Frontal cortex (tissue), 4 donors: ENCODE results near the gene FAM135A. TPM values are rescaled to one million over a fixed set of nuclear protein-coding genes. Genes with fewer than 3 reads are reported as not detected.
"Not testable (repeated sequence)": the region's sequence is repeated elsewhere in the genome, so short reads cannot be mapped to it uniquely, and the experiment has no call there.

ENCODE experiments used
- DNase-seq, 2 donors: peaks; one replicate each; pipeline ENCODE4 v3.0.0; 2012; ENCODE audit warnings: low spot score in 2 of 2
- FAIRE-seq: peaks from 2 replicates; lab custom pipeline; 2012; peaks lifted over from hg19 to GRCh38; lab: Jason Lieb, UNC
- total RNA-seq: library from RNA; depleted of rRNA; stranded (reverse); fragments of >200 nt; gene quantifications from one replicate; pipeline ENCODE4 v1.2.3, GENCODE V29; 2014
- donor health status: control.
- donor health status: control.
- donor health status: control.

Gene FAM135A
- total RNA-seq, 1 donor from 2014 or later, result 151 TPM

DNA sequence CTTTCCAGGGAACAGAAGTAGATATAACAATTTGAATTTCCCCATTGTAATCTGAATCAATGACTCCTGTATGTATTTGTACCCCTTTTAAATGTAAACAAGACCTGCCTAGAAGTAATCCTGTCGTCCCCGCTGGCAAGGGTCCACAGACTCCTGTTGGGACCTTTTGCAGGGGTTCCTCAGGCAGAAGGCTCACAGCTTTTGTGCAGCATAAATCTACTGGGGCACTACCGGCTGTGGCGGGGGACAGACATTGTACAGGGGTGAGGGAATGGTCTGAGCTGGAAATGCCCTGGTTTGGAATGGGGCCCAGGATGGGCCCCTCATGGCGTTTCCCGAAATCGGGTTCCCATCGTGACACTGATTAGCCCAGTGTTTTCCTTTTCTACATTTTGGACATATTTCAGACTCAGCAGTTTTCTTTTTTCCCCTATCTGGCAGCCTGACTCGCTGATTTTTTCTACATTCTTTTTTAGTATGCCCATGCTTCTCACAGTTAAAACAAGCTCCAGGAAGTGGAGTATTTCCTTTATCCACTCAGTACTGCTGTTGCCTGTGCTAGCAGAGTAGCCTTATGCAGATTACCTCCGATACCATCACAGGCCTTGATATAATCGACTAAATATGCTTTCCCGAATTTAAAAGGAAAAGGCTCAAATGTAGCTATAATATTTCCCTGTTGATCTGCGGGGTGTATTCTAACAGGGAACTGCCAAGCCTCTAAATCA lies 34.2 kb downstream of the FAM135A start:
- FAIRE-seq, DNase-seq: not testable (repeated sequence)

DNA sequence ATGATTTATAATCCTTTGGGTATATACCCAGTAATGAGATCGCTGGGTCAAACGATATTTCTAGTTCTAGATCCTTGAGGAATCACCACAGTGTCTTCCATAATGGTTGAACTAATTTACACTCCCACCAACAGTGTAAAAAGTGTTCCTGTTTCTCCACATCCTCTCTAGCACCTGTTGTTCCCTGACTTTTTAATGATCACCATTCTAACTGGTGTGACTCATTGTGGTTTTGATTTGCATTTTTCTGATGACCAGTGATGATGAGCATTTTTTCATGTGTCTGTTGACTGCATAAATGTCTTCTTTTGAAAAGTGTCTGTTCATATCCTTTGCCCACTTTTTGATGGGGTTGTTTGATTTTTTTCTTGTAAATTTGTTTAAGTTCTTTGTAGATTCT lies 40.6 kb downstream of the FAM135A start:
- FAIRE-seq, DNase-seq: not testable (repeated sequence)

GRCh38 chr6:70456735-70457134 lies 43.4 kb downstream of the FAM135A start:
- DNase-seq, result no peak
- no peak for FAIRE-seq

- DNase-seq, result no peak
- FAIRE-seq, result no peak
These were observed 45.9 kb downstream of the FAM135A start for GRCh38 chr6:70459235-70459634.

DNA sequence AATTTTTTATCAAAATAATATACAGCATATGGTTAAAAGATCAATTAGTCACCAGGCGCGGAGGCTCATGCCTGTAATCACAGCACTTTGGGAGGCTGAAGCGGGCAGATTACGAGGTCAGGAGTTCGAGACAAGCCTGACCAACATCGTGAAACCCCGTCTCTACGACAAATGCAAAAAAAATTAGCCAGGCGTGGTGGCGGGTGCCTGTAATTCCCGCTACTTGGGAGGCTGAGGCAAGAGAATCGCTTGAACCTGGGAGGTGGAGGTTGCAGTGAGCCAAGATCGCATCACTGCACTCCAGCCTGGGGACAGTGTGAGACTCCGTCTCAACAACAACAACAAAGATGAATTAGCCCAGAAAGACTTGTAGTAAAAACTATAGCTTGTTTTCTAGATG lies 46.4 kb downstream of the FAM135A start:
- DNase-seq, FAIRE-seq: not testable (repeated sequence)

DNA sequence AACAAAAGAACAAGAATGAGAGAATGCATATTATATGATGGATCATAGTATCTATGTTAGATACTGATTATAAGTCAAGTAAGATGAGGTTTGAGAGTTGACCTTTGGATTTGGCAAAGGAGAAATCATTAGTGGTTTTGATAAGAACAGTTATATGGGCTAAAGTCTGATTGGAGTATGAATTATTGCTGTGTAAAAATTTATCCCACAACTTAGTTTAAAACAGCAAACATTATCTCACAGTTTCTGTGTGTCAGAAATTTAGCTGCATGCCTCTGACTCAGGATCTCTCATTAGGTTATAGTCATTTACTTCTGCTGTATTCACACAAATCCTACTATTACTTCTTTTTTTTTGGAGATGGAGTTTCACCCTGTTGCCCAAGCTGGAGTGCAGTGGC lies 56.7 kb downstream of the FAM135A start:
- FAIRE-seq (no peak), DNase-seq (no peak)

- FAIRE-seq, DNase-seq: not testable (repeated sequence)
These were observed 57.2 kb downstream of the FAM135A start for GRCh38 chr6:70470510-70470909.

DNA sequence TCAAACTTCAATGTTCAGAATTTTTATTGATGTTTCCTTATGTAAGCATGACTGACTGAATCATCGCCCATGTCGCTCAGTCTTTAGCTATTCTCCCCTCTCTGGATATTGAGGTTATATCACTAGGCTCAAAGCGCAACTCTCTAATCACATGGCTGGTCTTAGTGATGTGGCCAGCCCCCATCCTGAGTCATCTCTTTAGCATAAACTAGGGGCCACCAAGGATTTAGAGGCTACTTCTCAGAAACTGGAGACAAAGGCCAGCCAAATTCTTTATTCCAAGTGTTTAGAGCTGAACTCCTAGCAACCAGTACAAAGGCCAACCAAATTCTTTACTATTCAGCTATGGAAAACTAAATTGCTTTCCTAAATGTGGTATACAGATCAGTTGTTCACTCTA lies 61.4 kb downstream of the FAM135A start:
- DNase-seq, result no peak
- FAIRE-seq, result no peak

- DNase-seq (no peak), FAIRE-seq (no peak)
These were observed 65.9 kb downstream of the FAM135A start for GRCh38 chr6:70479236-70479635.

- FAIRE-seq, result not testable (repeated sequence)
These were observed 73.3 kb downstream of the FAM135A start for GRCh38 chr6:70486638-70487037.

DNA sequence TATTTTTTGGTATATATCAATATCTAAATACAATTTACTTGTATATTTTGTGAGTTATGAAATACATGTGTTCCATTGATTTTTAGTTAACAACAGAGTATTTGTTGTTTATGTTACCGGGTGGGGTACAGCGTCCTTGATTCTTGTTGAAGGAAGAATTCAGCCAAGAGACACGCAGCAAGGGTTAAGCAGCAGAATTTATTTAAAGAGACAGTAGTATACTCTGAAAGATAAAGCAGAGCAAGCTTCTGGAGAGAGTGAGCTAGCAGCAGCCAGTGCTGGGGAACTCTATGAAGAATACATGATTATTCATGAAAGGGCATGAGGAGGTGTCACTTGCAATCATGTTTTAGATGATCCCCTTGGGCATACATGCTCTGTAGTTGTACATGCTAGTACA lies 76.1 kb downstream of the FAM135A start:
- no peak for FAIRE-seq
- no peak for DNase-seq

More at GRCh38 chr6:70486638-70487037, 73.3 kb downstream of the FAM135A start:
- DNase-seq, result not testable (repeated sequence)

- DNase-seq, result no peak
- FAIRE-seq, result no peak
These were observed 81.5 kb downstream of the FAM135A start for GRCh38 chr6:70494833-70495232.

GRCh38 chr6:70495790-70496189 lies 82.5 kb downstream of the FAM135A start:
- not testable (repeated sequence) for DNase-seq, FAIRE-seq

- no peak for FAIRE-seq
- no peak for DNase-seq
These were observed 89.2 kb downstream of the FAM135A start for GRCh38 chr6:70502484-70502883.

DNA sequence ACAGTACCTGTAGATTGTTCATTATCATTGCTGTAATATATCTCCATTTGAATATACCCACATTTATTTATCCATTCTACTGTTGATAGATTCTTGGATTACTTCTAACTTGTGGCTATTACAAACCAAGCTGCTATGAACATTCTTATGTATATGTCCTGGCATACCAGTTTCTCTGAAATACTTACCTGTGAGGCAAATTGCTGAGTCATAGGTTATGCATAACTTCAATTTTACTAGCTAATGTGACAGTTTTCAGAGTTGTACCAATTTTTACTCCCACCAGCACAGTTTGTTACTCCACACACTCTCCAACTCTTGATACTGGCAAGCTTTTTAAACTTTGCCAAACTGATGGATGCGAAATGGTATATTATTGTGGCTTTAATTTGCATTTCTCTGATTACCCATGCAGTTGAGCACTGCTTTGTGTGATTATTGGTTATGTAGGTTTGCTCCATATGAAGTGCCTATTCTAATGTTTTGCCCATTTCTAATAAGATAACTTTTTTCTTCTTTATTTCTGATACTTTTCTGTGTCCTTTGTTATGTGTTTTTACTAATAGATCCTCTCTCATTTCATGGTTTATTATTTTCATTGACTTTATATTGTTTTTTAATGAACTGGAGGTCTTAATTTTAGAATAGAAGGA lies 90.6 kb downstream of the FAM135A start:
- DNase-seq (no peak), FAIRE-seq (no peak)

- FAIRE-seq (no peak), DNase-seq (no peak)
These were observed 93.0 kb downstream of the FAM135A start for GRCh38 chr6:70506321-70506720.

DNA sequence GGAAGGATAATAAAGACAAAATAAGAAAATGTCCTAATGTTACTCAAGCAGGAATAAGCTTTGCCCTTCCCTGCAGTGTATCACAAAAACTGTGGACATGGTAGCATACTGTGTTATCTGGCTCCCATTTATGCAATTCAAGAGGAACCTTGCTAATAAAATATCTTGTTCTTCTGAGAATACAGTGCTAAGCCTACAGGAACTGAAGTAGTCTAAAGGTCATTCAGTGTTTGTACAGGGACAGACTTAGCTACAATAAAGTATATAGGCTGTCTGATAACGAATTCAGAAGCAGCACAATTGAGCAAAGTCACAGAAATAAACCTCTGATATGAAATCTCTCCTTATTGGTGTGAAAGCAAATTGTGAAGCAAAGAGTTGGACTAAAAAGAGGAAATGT lies 93.9 kb downstream of the FAM135A start:
- no peak for FAIRE-seq
- DNase-seq, result no peak

- DNase-seq, result no peak
- FAIRE-seq, result no peak
These were observed 95.6 kb downstream of the FAM135A start for GRCh38 chr6:70508953-70509352.

GRCh38 chr6:70510600-70510999 lies 97.3 kb downstream of the FAM135A start:
- FAIRE-seq, result no peak
- no peak for DNase-seq

GRCh38 chr6:70518723-70519122 lies 105.4 kb downstream of the FAM135A start:
- DNase-seq (no peak), FAIRE-seq (no peak)

DNA sequence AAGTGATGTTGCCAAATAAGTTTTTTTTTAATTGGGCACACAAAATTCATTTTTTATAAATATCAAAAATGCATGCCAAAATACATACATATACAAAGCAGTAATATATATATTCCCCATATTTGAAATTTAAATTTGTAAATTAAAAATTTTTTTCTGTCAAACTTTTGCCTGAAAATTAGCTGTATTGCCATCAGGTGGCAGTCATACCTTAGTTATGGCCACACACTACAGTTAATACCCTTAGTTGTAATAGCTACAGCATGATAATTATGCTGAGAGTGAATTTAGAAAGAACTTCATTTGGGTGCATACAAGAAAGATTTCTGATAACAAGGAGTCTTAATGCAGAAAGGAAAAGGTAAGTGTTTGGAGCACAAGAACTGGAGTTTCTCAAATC lies 107.3 kb downstream of the FAM135A start:
- FAIRE-seq, result no peak
- no peak for DNase-seq
